Nephron progenitor cell (in vitro differentiated cells): ENCODE measurements around the gene STK39.

Experiments
- DNase-seq: peaks from one replicate; pipeline ENCODE4 v3.0.0; 2021
- H3K27ac Mint-ChIP-seq: 2 replicates; pipeline ENCODE4 v1.8.0; 2021; ENCODE audit warnings: mild to moderate bottlenecking, moderate library complexity, mixed read lengths
- H3K27me3 Mint-ChIP-seq: 2 replicates; pipeline ENCODE4 v1.8.0; 2021; ENCODE audit warnings: mild to moderate bottlenecking, low read depth, mixed read lengths; ENCODE audit not compliant: poor library complexity
- H3K36me3 Mint-ChIP-seq: 2 replicates; pipeline ENCODE4 v1.8.0; 2021; ENCODE audit warnings: low read depth, mixed read lengths
- H3K4me1 Mint-ChIP-seq: 2 replicates; pipeline ENCODE4 v1.8.0; 2021; ENCODE audit warnings: mixed read lengths
- H3K4me3 Mint-ChIP-seq: 2 replicates; pipeline ENCODE4 v1.8.0; 2021; ENCODE audit warnings: mild to moderate bottlenecking, moderate library complexity, mixed read lengths
- H3K9me3 Mint-ChIP-seq: 2 replicates; pipeline ENCODE4 v1.8.0; 2021; ENCODE audit warnings: mild to moderate bottlenecking, moderate library complexity, mixed read lengths
- CTCF ChIP-seq: fragments of 200-600 bp; sonication (generic); IDR thresholded peaks from 2 replicates; pipeline ENCODE4 v1.5.0; 2021; ENCODE audit warnings: antibody characterized with exemption

Gene STK39

GRCh38 chr2:167964650-167965413, 282.6 kb downstream of the STK39 start:
- Mint-ChIP-seq H3K9me3 (peaks cover 13% of the 10 kb centered on the region), H3K4me3 (peak overlapping the region; percentile 27), H3K36me3 (peaks cover 16% of the 10 kb centered on the region), H3K4me1 (peaks cover 71% of the 10 kb centered on the region), H3K27ac (peak overlapping the region; percentile 58), H3K27me3 (no peaks in the 10 kb centered on the region)
- no peak for DNase-seq
- TF ChIP-seq CTCF: peak; percentile 36

- no peak for TF ChIP-seq CTCF
- Mint-ChIP-seq H3K27me3 (no peaks in the 10 kb centered on the region), H3K36me3 (peaks cover 8% of the 10 kb centered on the region), H3K9me3 (peaks cover 5% of the 10 kb centered on the region), H3K27ac (no peak overlapping the region), H3K4me1 (peaks cover 74% of the 10 kb centered on the region), H3K4me3 (no peak overlapping the region)
- DNase-seq: no peak
These were observed 283.3 kb downstream of the STK39 start for GRCh38 chr2:167963899-167964649.

- H3K4me3 Mint-ChIP-seq: no peak overlapping the region
- H3K36me3 Mint-ChIP-seq: peaks cover 4% of the 10 kb centered on the region
- TF ChIP-seq CTCF: no peak
- peak overlapping the region; percentile 82 for H3K27ac Mint-ChIP-seq
- peaks cover 69% of the 10 kb centered on the region for H3K4me1 Mint-ChIP-seq
- H3K27me3 Mint-ChIP-seq: no peaks in the 10 kb centered on the region
- DNase-seq: no peak
- no peaks in the 10 kb centered on the region for H3K9me3 Mint-ChIP-seq
These were observed 284.8 kb downstream of the STK39 start for GRCh38 chr2:167962436-167963226.

- peaks cover 64% of the 10 kb centered on the region for H3K4me1 Mint-ChIP-seq
- no peak for TF ChIP-seq CTCF
- H3K9me3 Mint-ChIP-seq: no peaks in the 10 kb centered on the region
- H3K27me3 Mint-ChIP-seq: no peaks in the 10 kb centered on the region
- peak overlapping the region; percentile 63 for H3K27ac Mint-ChIP-seq
- H3K4me3 Mint-ChIP-seq: no peak overlapping the region
- H3K36me3 Mint-ChIP-seq: peaks cover 4% of the 10 kb centered on the region
- DNase-seq: no peak
These were observed 285.8 kb downstream of the STK39 start for GRCh38 chr2:167961536-167962048.

GRCh38 chr2:167960089-167960747, 287.2 kb downstream of the STK39 start:
- DNase-seq: no peak
- H3K36me3 Mint-ChIP-seq: peaks cover 4% of the 10 kb centered on the region
- no peak for TF ChIP-seq CTCF
- peaks cover 58% of the 10 kb centered on the region for H3K4me1 Mint-ChIP-seq
- no peaks in the 10 kb centered on the region for H3K27me3 Mint-ChIP-seq
- no peaks in the 10 kb centered on the region for H3K9me3 Mint-ChIP-seq
- H3K4me3 Mint-ChIP-seq: no peak overlapping the region
- H3K27ac Mint-ChIP-seq: peak overlapping the region; percentile 11
